ENCODE measurements around the gene EVA1A. TPM values are rescaled to one million over a fixed set of nuclear protein-coding genes. Genes with fewer than 3 reads are reported as not detected.

The EVA1A gene
- polyA plus RNA-seq, 2 of the 4 experiments (the other 2 are of a cell fraction): 2.5 to 19.0 TPM

- Histone ChIP-seq H3K4me3 (no peak overlapping the region), H3K4me2 (no peak overlapping the region), H3K27ac (no peak overlapping the region), H3K9me3 (no peaks in the 10 kb centered on the region), H3K4me1 (peaks cover 20% of the 10 kb centered on the region)
- no peak for DNase-seq (ENCODE audit: low read depth in 1 of 2, low spot score in 1 of 2)
- no peak for TF ChIP-seq EHMT2 (IDR thresholded peaks at IDR 0.05; ENCODE audit: low read depth)
- TF ChIP-seq ELK1 (IDR thresholded peaks at IDR 0.05; ENCODE audit: low read depth, low read length): no peak
- TF ChIP-seq JUN (IDR thresholded peaks at IDR 0.05): no peak
- no peak for TF ChIP-seq FOXS1 (CRISPR knock-in tag; IDR thresholded peaks at IDR 0.05)
- no peak for TF ChIP-seq CHD2 (IDR thresholded peaks at IDR 0.05; ENCODE audit: low read length, partially characterized antibody)
- TF ChIP-seq POLR2AphosphoS2 (conservative IDR thresholded peaks at IDR 0.05; ENCODE audit: low read length): no peak
- no peak for TF ChIP-seq HOXA7 (CRISPR knock-in tag; IDR thresholded peaks at IDR 0.05)
- TF ChIP-seq BHLHE40 (IDR thresholded peaks at IDR 0.05; ENCODE audit: low read depth, low read length): no peak
- no peak for TF ChIP-seq HOXB13 (CRISPR knock-in tag; IDR thresholded peaks at IDR 0.05; ENCODE audit: low read depth)
- TF ChIP-seq EHF (CRISPR knock-in tag; IDR thresholded peaks at IDR 0.05): no peak
- FAIRE-seq: no peak
- ChIA-PET POLR2A (no interaction called here), CTCF (interaction anchor here (0.9 to 1.1 kb wide), 2 partner anchors 28 to 40 kb away, joined by 3 read pairs; no protein-coding TSS in a partner anchor)
- ATAC-seq: no peak
Observed at GRCh38 chr2:75519843-75520242, 40.9 kb downstream of the EVA1A start.

GRCh38 chr2:75518638-75519465 lies 41.9 kb downstream of the EVA1A start:
- POLR2A ChIA-PET: no interaction called here
- no peak overlapping the region for H3K4me3 ChIP-seq
- TF ChIP-seq KDM5A (IDR thresholded peaks at IDR 0.05): no peak
- FAIRE-seq: no peak
- peaks cover 12% of the 10 kb centered on the region for H3K4me1 ChIP-seq
- H3K4me2 ChIP-seq: no peak overlapping the region
- no peak for DNase-seq (ENCODE audit: low read depth in 1 of 2, low spot score in 1 of 2)
- ATAC-seq: no peak
- 37% methylated on average over 9 of the region's 10 CpGs for WGBS (ENCODE audit: missing lambda C conversion rate)
- CTCF ChIA-PET: interaction anchor here (0.5 to 1.9 kb wide), 4 partner anchors 23 to 266 kb away, joined by 3 to 8 read pairs (median 3); partner anchors contain the start of gene EVA1A
- no peak overlapping the region for H3K27ac ChIP-seq
- H3K9me3 ChIP-seq: no peaks in the 10 kb centered on the region

- Histone ChIP-seq H3K4me2 (no peak overlapping the region), H3K4me1 (peaks cover 2% of the 10 kb centered on the region; the same call in 1 of the 3 replicates), H3K27ac (no peak overlapping the region), H3K9me3 (peaks cover 7% of the 10 kb centered on the region), H3K4me3 (no peak overlapping the region)
- DNase-seq (ENCODE audit: low read depth in 1 of 2, low spot score in 1 of 2) (no peak), FAIRE-seq (no peak), ATAC-seq (no peak)
- ChIA-PET CTCF (interaction anchor here (1.1 to 1.9 kb wide), 6 partner anchors 13 to 91 kb away, joined by 3 to 8 read pairs (median 3); partner anchors contain the start of gene EVA1A), POLR2A (no interaction called here)
- WGBS (ENCODE audit: missing lambda C conversion rate): 39% methylated on average over 6 of the region's 6 CpGs
- TF ChIP-seq EHMT2 (IDR thresholded peaks at IDR 0.05; ENCODE audit: low read depth): no peak
- TF ChIP-seq BCL3 (IDR thresholded peaks at IDR 0.05): no peak
- no peak for TF ChIP-seq TP53 (CRISPR knock-in tag; IDR thresholded peaks at IDR 0.05)
- TF ChIP-seq RARB (CRISPR knock-in tag; IDR thresholded peaks at IDR 0.05): no peak
- TF ChIP-seq RAD21 (conservative IDR thresholded peaks at IDR 0.05 in 1 of 2, IDR thresholded peaks at IDR 0.05 in 1 of 2): no peak
- no peak for TF ChIP-seq CBX2 (IDR thresholded peaks at IDR 0.05; ENCODE audit: borderline replicate concordance, low read depth)
- no peak for TF ChIP-seq HOXB5 (CRISPR knock-in tag; IDR thresholded peaks at IDR 0.05)
- no peak for TF ChIP-seq CHD4 (IDR thresholded peaks at IDR 0.05; ENCODE audit: borderline replicate concordance)
Observed at GRCh38 chr2:75517547-75518230, 43.0 kb downstream of the EVA1A start.
